Right lobe of liver (tissue), 4 donors: ENCODE measurements around the gene CRP.
"Not testable (repeated sequence)": the region's sequence is repeated elsewhere in the genome, so short reads cannot be mapped to it uniquely, and the experiment has no call there.

Experiments used
- POLR2A ChIP-seq: fragments of 450-650 bp; IDR thresholded peaks from one replicate; pipeline ENCODE4 v1.6.1; 2017; ENCODE audit warnings: antibody characterized with exemption, mild to moderate bottlenecking
- TF ChIP-seq, protein P1 (sequence below), 4 donors: fragments of 200-600 bp in 3 of 4; fragments of 450-650 bp in 1 of 4; IDR thresholded peaks; one replicate each; pipeline versions ENCODE4 v1.5.1 to v1.8.0; 2016 to 2022; ENCODE audit warnings: antibody characterized with exemption in 4 of 4, mild to moderate bottlenecking in 2 of 4
- donor health status: DM: no; HTN: no; CAD: no.
- donor health status: DM: no; HTN: no; CAD: no.
- donor health status: DM: no; HTN: yes; CAD: no.

DNA sequence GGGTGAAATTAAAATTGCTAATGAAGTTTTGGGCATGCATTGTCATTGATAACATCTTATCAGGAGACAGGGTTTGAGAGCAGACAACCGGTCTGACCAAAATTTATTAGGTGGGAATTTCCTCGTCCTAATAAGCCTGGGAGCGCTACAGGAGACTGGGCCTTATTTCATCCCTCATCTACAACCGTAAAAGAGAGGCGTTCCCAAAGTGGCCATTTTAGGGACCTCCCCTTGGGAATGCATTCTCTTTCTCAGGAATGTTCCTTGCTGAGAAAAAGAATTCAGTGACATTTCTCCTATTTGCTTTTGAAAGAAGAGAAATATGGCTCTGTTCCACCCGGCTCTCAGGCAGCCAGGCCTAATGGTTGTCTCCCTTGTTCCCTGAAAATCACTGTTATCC is 8.8 kb upstream of the CRP start:
- TF ChIP-seq, protein P1, sequence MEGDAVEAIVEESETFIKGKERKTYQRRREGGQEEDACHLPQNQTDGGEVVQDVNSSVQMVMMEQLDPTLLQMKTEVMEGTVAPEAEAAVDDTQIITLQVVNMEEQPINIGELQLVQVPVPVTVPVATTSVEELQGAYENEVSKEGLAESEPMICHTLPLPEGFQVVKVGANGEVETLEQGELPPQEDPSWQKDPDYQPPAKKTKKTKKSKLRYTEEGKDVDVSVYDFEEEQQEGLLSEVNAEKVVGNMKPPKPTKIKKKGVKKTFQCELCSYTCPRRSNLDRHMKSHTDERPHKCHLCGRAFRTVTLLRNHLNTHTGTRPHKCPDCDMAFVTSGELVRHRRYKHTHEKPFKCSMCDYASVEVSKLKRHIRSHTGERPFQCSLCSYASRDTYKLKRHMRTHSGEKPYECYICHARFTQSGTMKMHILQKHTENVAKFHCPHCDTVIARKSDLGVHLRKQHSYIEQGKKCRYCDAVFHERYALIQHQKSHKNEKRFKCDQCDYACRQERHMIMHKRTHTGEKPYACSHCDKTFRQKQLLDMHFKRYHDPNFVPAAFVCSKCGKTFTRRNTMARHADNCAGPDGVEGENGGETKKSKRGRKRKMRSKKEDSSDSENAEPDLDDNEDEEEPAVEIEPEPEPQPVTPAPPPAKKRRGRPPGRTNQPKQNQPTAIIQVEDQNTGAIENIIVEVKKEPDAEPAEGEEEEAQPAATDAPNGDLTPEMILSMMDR (IDR thresholded peaks at IDR 0.05), result not testable (repeated sequence)
- TF ChIP-seq POLR2A, result not testable (repeated sequence)
